HepG2 (cell line): ENCODE measurements around the gene CYB5R3. TPM values are rescaled to one million over a fixed set of nuclear protein-coding genes. Genes with fewer than 3 reads are reported as not detected.
"Not testable (repeated sequence)": the region's sequence is repeated elsewhere in the genome, so short reads cannot be mapped to it uniquely, and the experiment has no call there.

Experiments
- ATAC-seq: fragments of 200-7000 bp; cut with Tn5 transposase; 3 replicates; pipeline ENCODE4 v1.9.1; 2020; ENCODE audit warnings: mild to moderate bottlenecking, moderate library complexity
- BruUV-seq: library from RNA; stranded (reverse); fragments of 400-500 nt; replicated peaks from 2 replicates; lab custom pipeline; 2021; lab: Mats Ljungman, UMichigan
- CTCF ChIA-PET: fragments of 300-600 bp; formaldehyde crosslinking; extraction: SDS; loops from one replicate; lab custom pipeline; 2021; ENCODE audit warnings: low total read pairs, inconsistent platforms, low intra/inter-chr PET ratio; lab: Yijun Ruan, JAX
- POLR2A ChIA-PET: fragments of 350-600 bp; sonication (Branson Sonifier 250); formaldehyde crosslinking; loops from one replicate; lab custom pipeline; 2020; ENCODE audit warnings: antibody characterized with exemption, inconsistent platforms; lab: Yijun Ruan, JAX
- DNase-seq: peaks from one replicate; pipeline ENCODE4 v3.0.0-alpha.2; 2015; ENCODE audit warnings: low spot score
- FAIRE-seq: peaks from 3 replicates; lab custom pipeline; 2011; peaks lifted over from hg19 to GRCh38; lab: Jason Lieb, UNC
- H2AFZ ChIP-seq: one replicate; pipeline ENCODE4 v1.6.1; 2011; ENCODE audit warnings: low read length, inconsistent platforms
- H3K27ac ChIP-seq: fragments of 300-600 bp; 3 replicates; pipeline ENCODE4 v1.8.0; 2011; ENCODE audit warnings: mixed run types, mild to moderate bottlenecking, mixed read lengths, low read length, inconsistent platforms; ENCODE audit not compliant: insufficient read depth; ENCODE audit errors: extremely low read length
- H3K27me3 ChIP-seq, 2 experiments: fragments of 200-600 bp in 1 of 2; 2 replicates in 1 of 2; 3 replicates in 1 of 2; pipeline versions ENCODE4 v1.6.0 to v1.8.0; 2011; ENCODE audit warnings: low read length in 2 of 2, mild to moderate bottlenecking in 2 of 2, moderate library complexity in 2 of 2, inconsistent platforms in 1 of 2; ENCODE audit not compliant: insufficient read depth in 2 of 2, control insufficient read depth in 1 of 2
- H3K36me3 ChIP-seq, 2 experiments: fragments of 200-600 bp in 1 of 2; replicated peaks in 1 of 2; 2 replicates in 1 of 2; 3 replicates in 1 of 2; pipeline versions ENCODE4 v1.5.1 to v1.8.0; 2011; ENCODE audit warnings: low read length in 2 of 2, inconsistent platforms in 1 of 2; ENCODE audit not compliant: insufficient read depth in 2 of 2, control insufficient read depth in 1 of 2
- H3K4me1 ChIP-seq: 2 replicates; pipeline ENCODE4 v1.5.1; 2012; ENCODE audit warnings: low read length, inconsistent platforms; ENCODE audit not compliant: insufficient read depth
- H3K4me2 ChIP-seq: 2 replicates; pipeline ENCODE4 v1.6.0; 2011; ENCODE audit warnings: low read depth, low read length, inconsistent platforms
- H3K4me3 ChIP-seq, 3 experiments: fragments of 200-600 bp in 1 of 3; sonication (generic), shearing (Covaris generic) in 1 of 3; replicated peaks in 1 of 3; 2 replicates each; pipeline ENCODE4 v1.5.1; 2011 to 2016; ENCODE audit warnings: low read length in 3 of 3, inconsistent platforms in 2 of 3, low read depth in 2 of 3, mild to moderate bottlenecking in 2 of 3, control low read depth in 1 of 3, mixed read lengths in 1 of 3; ENCODE audit not compliant: insufficient read depth in 1 of 3
- H3K79me2 ChIP-seq: one replicate; pipeline ENCODE4 v1.6.1; 2011; ENCODE audit warnings: low read length, inconsistent platforms; ENCODE audit not compliant: insufficient read depth
- H3K9ac ChIP-seq: 2 replicates; pipeline ENCODE4 v1.6.0; 2011; ENCODE audit warnings: mild to moderate bottlenecking, low read depth, low read length, inconsistent platforms; ENCODE audit not compliant: insufficient read depth
- H3K9me3 ChIP-seq: 2 replicates; pipeline ENCODE4 v1.5.1; 2012; ENCODE audit warnings: mild to moderate bottlenecking, low read length
- H4K20me1 ChIP-seq: 2 replicates; pipeline ENCODE4 v1.6.0; 2011; ENCODE audit warnings: inconsistent platforms, mild to moderate bottlenecking, low read length, moderate library complexity; ENCODE audit not compliant: insufficient read depth
- AGO2 ChIP-seq: fragments of 200-400 bp; formaldehyde crosslinking; optimal IDR thresholded peaks from 2 replicates; pipeline ENCODE3; 2017; ENCODE audit warnings: mild to moderate bottlenecking, low read depth, low read length, moderate library complexity
- BHLHE40 ChIP-seq: IDR thresholded peaks from 2 replicates; pipeline ENCODE4 v1.6.1; 2011; ENCODE audit warnings: low read length, improper control_type of control experiment
- FOXA3 ChIP-seq: IDR thresholded peaks from 2 replicates; pipeline ENCODE4 v1.6.1; 2016; ENCODE audit warnings: missing genetic modification reagents, missing compliant biosample characterization
- HDAC1 ChIP-seq: sonication (generic); formaldehyde crosslinking; IDR thresholded peaks from 2 replicates; pipeline ENCODE4 v1.5.1; 2020; ENCODE audit warnings: mild to moderate bottlenecking, missing genetic modification reagents
- HDAC6 ChIP-seq: fragments of 200-600 bp; sonication (generic); IDR thresholded peaks from 2 replicates; pipeline ENCODE4 v1.7.0; 2017; ENCODE audit warnings: mild to moderate bottlenecking, antibody characterized with exemption, low read length, low read depth
- NFKB2 ChIP-seq: sonication (generic); formaldehyde crosslinking; IDR thresholded peaks from 2 replicates; pipeline ENCODE4 v1.4.0; 2020; ENCODE audit warnings: missing genetic modification reagents, borderline replicate concordance
- NFRKB ChIP-seq: fragments of 450-650 bp; IDR thresholded peaks from 2 replicates; pipeline ENCODE4 v1.6.1; 2017
- PHF8 ChIP-seq: sonication (generic); formaldehyde crosslinking; IDR thresholded peaks from 2 replicates; pipeline ENCODE4 v1.5.0; 2020; ENCODE audit warnings: missing genetic modification reagents
- SP4 ChIP-seq: sonication (generic); formaldehyde crosslinking; IDR thresholded peaks from 2 replicates; pipeline ENCODE4 v1.8.1; 2023; ENCODE audit warnings: mild to moderate bottlenecking, missing genetic modification reagents
- ZFY ChIP-seq: sonication (generic); formaldehyde crosslinking; IDR thresholded peaks from 2 replicates; pipeline ENCODE4 v1.4.0; 2020; ENCODE audit warnings: missing genetic modification reagents
- ZNF556 ChIP-seq: sonication (generic); formaldehyde crosslinking; IDR thresholded peaks from 2 replicates; pipeline ENCODE4 v1.4.0; 2020; ENCODE audit warnings: mild to moderate bottlenecking, missing genetic modification reagents, borderline replicate concordance
- WGBS: methylation state at CpG from one replicate; pipeline ENCODE4 v1.1.6; 2017; ENCODE audit warnings: low lambda C conversion rate; 5-methylcytosine and 5-hydroxymethylcytosine counted together
- in situ Hi-C: cut with HindIII; loops from 2 replicates; pipeline ENCODE4 v1.10.0; 2017; ENCODE audit warnings: low pct_unique_long_range_greater_than_20kb; ENCODE audit not compliant: extremely low pct_ligation_motif_present
- intact Hi-C: fragments of 100-400 bp; cut with micrococcal nuclease; formaldehyde crosslinking; loops from one replicate; pipeline ENCODE4 v1.10.0; 2022; ENCODE audit not compliant: unreplicated experiment
- polyA plus RNA-seq, 8 experiments: library from polyadenylated mRNA; depleted of rRNA in 3 of 8; stranded (reverse) in 7 of 8; unstranded in 1 of 8; fragments of >200 nt; fragmentation: Illumina TruSeq in 4 of 8; extraction: Trizol in 4 of 8; gene quantifications; 2 replicates each; pipeline versions ENCODE4 v1.2.1 to v1.2.3, GENCODE V29; 2011 to 2016; ENCODE audit warnings: low read depth in 4 of 8, missing spikeins in 1 of 8, mixed read lengths in 1 of 8; ENCODE audit not compliant: insufficient read depth in 1 of 8
- total RNA-seq, 5 experiments: library from RNA; depleted of rRNA; stranded (reverse); fragments of >200 nt; fragmentation: Illumina TruSeq; extraction: Trizol; gene quantifications; 2 replicates each; pipeline ENCODE4 v1.2.3, GENCODE V29; 2016; ENCODE audit warnings: low read depth in 1 of 5
- TF ChIP-seq, protein P1 (sequence below): sonication (generic); formaldehyde crosslinking; IDR thresholded peaks from 2 replicates; pipeline ENCODE4 v1.4.0; 2020; ENCODE audit warnings: mild to moderate bottlenecking, missing genetic modification reagents
- TF ChIP-seq, protein P2 (sequence below): sonication (generic); formaldehyde crosslinking; IDR thresholded peaks from 2 replicates; pipeline ENCODE4 v1.5.0; 2020; ENCODE audit warnings: missing genetic modification reagents

The CYB5R3 gene
- total and polyA plus RNA-seq, 2 of the 13 experiments (the other 11 are each of a cell fraction or from before 2014, with no cell fraction given): 32.4 to 305 TPM

DNA sequence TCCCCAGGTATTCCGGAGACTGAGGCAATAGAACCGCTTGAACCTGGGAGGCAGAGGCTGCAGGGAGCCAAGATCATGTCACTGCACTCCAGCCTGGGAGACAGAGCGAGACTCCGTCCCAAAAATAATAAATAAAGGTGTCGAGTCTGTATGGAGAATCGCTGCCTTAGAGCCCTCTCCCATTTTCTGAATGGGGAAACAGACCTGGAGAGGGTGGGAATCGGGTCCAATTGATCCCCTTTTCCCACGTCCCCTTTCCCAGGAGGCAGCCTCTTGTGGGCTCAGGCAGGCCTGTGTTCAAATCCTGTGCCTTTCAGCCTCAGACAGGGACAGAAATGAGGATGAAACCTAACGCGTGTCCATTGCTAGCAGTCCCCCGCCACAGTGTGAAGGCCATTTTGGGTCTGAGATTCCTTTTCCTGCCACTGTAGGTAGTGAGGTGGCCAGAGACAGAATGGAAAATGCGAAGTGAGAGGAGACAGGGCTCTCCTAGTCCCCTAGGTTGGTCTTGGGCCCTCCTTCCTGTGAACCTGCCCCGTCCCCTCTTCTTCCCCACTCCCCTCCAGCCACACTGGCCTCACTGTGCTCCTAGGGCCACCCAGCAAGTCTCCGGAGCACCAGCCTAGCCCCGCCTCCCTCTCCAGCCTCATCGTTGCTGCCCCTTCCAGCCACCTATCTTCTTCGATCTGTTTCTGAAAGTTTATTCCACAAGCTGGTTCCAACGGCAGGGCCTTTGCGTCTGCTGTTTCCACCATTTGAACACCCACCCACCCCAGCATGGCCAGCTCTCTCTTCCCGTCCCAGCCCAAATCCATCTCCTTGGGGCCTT, 31.8 kb downstream of the CYB5R3 start (continued):
- TF ChIP-seq, protein P1, sequence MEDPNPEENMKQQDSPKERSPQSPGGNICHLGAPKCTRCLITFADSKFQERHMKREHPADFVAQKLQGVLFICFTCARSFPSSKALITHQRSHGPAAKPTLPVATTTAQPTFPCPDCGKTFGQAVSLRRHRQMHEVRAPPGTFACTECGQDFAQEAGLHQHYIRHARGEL: no peak
- TF ChIP-seq ZFY (CRISPR knock-in tag): peak; percentile 14; the same call in 1 of the 2 replicates
- TF ChIP-seq NFRKB: no peak
- 0 out of 2 replicates have a peak, but pooled peaks have one; percentile 4 for TF ChIP-seq FOXA3 (CRISPR knock-in tag)
- TF ChIP-seq NFKB2 (CRISPR knock-in tag): 0 out of 2 replicates have a peak, but pooled peaks have one; percentile 27
- no peak for TF ChIP-seq HDAC1 (CRISPR knock-in tag)
- TF ChIP-seq SP4 (CRISPR knock-in tag): peak; percentile 52; the same call in 1 of the 2 replicates
- TF ChIP-seq, protein P2, sequence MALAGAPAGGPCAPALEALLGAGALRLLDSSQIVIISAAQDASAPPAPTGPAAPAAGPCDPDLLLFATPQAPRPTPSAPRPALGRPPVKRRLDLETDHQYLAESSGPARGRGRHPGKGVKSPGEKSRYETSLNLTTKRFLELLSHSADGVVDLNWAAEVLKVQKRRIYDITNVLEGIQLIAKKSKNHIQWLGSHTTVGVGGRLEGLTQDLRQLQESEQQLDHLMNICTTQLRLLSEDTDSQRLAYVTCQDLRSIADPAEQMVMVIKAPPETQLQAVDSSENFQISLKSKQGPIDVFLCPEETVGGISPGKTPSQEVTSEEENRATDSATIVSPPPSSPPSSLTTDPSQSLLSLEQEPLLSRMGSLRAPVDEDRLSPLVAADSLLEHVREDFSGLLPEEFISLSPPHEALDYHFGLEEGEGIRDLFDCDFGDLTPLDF (CRISPR knock-in tag): no peak
- TF ChIP-seq BHLHE40: no peak
- no peak for TF ChIP-seq HDAC6
- TF ChIP-seq PHF8 (CRISPR knock-in tag): no peak
- TF ChIP-seq ZNF556 (CRISPR knock-in tag): no peak

DNA sequence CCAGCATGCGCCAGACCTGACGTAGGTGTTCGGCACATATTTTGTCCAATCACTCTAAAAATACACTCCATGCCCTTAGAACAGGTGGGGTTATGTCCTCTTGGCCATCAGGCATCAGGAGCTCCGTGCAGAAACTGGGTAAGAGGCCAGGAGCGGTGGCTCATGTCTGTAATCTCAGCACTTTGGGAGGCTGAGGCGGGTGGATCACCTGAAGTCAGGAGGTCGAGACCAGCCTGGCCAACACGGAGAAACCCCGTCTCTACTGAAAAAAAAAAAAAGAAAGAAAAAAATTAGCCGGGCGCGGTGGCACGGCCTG, 33.4 kb downstream of the CYB5R3 start:
- peak overlapping the region; percentile 94 for H3K9ac ChIP-seq
- not testable (repeated sequence) for H3K27me3 ChIP-seq, DNase-seq, H2AFZ ChIP-seq
- H3K79me2 ChIP-seq: peaks cover 35% of the 10 kb centered on the region
- peak; percentile 4 for ATAC-seq
- peaks cover 12% of the 10 kb centered on the region for H4K20me1 ChIP-seq
- peak overlapping the region; percentile 93 for H3K27ac ChIP-seq
- peaks cover 11 to 15% of the 10 kb centered on the region in 2 experiments; a peak in 4 of 5 replicates for H3K36me3 ChIP-seq
- intact Hi-C loops: loop anchor here (10.0 kb wide), 1 partner anchor 101 kb away; the partner anchor contains the start of gene RRP7A
- TF ChIP-seq AGO2: peak; percentile 1
- TF ChIP-seq, all 625 proteins: peak for 1; not testable (repeated sequence) for 624
- CTCF ChIA-PET, H3K9me3 ChIP-seq, in situ Hi-C loops, BruUV-seq, FAIRE-seq: not testable (repeated sequence)
- H3K4me3 ChIP-seq: peak overlapping the region; percentile 17 to 90 (median 78); a peak in 5 of 6 replicates
- H3K4me1 ChIP-seq: peaks cover 43% of the 10 kb centered on the region
- peak overlapping the region; percentile 99 for H3K4me2 ChIP-seq
- 4% methylated on average over 13 of the region's 13 CpGs for WGBS
- POLR2A ChIA-PET: interaction anchor here (0.6 to 3.3 kb wide), 25 partner anchors 9 to 947 kb away, joined by 3 to 54 read pairs (median 4); partner anchors contain the start of genes ARFGAP3, CYB5R3 and SERHL2
